Measurements from ENCODE around the gene ATXN7L2.

DNA sequence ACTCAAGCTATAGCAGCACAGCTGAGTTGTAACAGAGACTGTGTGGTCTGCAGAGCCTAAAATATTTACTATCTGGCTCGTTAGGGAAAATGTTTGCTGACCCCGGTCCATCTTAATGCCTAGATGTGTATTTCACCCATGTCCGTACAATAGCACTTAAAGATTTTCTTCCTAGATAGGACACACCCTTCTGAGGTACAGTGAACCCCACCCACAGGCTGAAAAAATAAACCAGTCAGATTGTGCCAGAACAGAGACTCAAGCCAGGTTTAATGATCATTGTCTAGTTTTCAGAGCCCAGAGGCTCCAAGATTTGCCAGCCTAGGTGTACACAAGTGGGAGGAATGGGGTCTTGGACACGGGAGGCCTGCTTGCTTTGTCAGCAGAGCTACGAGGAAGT lies 20.2 kb downstream of the ATXN7L2 start:
- TF ChIP-seq, protein P1, sequence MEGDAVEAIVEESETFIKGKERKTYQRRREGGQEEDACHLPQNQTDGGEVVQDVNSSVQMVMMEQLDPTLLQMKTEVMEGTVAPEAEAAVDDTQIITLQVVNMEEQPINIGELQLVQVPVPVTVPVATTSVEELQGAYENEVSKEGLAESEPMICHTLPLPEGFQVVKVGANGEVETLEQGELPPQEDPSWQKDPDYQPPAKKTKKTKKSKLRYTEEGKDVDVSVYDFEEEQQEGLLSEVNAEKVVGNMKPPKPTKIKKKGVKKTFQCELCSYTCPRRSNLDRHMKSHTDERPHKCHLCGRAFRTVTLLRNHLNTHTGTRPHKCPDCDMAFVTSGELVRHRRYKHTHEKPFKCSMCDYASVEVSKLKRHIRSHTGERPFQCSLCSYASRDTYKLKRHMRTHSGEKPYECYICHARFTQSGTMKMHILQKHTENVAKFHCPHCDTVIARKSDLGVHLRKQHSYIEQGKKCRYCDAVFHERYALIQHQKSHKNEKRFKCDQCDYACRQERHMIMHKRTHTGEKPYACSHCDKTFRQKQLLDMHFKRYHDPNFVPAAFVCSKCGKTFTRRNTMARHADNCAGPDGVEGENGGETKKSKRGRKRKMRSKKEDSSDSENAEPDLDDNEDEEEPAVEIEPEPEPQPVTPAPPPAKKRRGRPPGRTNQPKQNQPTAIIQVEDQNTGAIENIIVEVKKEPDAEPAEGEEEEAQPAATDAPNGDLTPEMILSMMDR (IDR thresholded peaks at IDR 0.05; ENCODE audit: insufficient read depth, low read length, poor library complexity, severe bottlenecking), result no peak
- no peak for TF ChIP-seq EZH2phosphoT487 (conservative IDR thresholded peaks at IDR 0.05; ENCODE audit: low read length)
